Kidney epithelial cell (primary cell): ENCODE measurements around the gene LIME1. TPM values are rescaled to one million over a fixed set of nuclear protein-coding genes. Genes with fewer than 3 reads are reported as not detected.

Source experiments
- DNase-seq: peaks from one replicate; pipeline ENCODE4 v3.0.0-alpha.2; 2010; ENCODE audit warnings: low read depth
- H3K27me3 ChIP-seq: 2 replicates; pipeline ENCODE4 v1.6.0; 2011; ENCODE audit warnings: low read length; ENCODE audit not compliant: control insufficient read depth, insufficient read depth
- H3K36me3 ChIP-seq: 2 replicates; pipeline ENCODE4 v1.5.1; 2011; ENCODE audit warnings: low read length; ENCODE audit not compliant: control insufficient read depth, insufficient read depth
- H3K4me3 ChIP-seq: 2 replicates; pipeline ENCODE4 v1.5.1; 2011; ENCODE audit warnings: low read depth, mild to moderate bottlenecking, control low read depth, low read length
- total RNA-seq: library from RNA; depleted of rRNA; stranded (reverse); fragments of >200 nt; gene quantifications from 2 replicates; pipeline ENCODE4 v1.2.3, GENCODE V29; 2015
- TF ChIP-seq, protein P1 (sequence below): IDR thresholded peaks from 2 replicates; pipeline ENCODE4 v1.5.1; 2011; ENCODE audit warnings: mild to moderate bottlenecking, moderate library complexity, low read length, control low read depth, inconsistent platforms; ENCODE audit not compliant: insufficient read depth, poor library complexity, severe bottlenecking

The LIME1 gene
- total RNA-seq, 1 donor from 2014 or later = 9.4 TPM

DNA sequence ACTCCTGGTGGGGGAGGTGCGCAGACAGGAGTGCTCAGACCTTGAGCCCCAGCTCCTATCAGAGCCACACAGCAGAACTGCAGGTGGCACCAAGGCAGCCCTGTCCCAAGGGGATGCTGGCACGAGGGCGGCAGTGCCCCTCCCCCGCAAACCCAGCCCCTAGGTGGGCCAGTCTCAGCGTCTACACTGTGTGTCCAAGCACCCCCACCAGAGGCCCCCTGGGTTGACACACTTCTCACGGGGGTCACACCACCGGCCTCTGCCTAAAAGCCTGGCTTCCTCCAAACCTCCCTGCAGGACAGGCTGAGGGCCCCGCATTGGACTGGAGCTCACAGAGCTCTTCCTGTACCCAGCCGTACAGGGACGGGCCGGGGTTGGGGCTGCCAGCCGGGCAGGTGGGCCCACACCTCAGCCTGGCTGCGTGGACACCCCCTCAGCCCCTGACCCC, 11.2 kb downstream of the LIME1 start:
- H3K27me3 ChIP-seq = no peaks in the 10 kb centered on the region
- H3K4me3 ChIP-seq = no peak overlapping the region
- H3K36me3 ChIP-seq = peaks cover 2% of the 10 kb centered on the region
- TF ChIP-seq, protein P1, sequence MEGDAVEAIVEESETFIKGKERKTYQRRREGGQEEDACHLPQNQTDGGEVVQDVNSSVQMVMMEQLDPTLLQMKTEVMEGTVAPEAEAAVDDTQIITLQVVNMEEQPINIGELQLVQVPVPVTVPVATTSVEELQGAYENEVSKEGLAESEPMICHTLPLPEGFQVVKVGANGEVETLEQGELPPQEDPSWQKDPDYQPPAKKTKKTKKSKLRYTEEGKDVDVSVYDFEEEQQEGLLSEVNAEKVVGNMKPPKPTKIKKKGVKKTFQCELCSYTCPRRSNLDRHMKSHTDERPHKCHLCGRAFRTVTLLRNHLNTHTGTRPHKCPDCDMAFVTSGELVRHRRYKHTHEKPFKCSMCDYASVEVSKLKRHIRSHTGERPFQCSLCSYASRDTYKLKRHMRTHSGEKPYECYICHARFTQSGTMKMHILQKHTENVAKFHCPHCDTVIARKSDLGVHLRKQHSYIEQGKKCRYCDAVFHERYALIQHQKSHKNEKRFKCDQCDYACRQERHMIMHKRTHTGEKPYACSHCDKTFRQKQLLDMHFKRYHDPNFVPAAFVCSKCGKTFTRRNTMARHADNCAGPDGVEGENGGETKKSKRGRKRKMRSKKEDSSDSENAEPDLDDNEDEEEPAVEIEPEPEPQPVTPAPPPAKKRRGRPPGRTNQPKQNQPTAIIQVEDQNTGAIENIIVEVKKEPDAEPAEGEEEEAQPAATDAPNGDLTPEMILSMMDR = no peak
- DNase-seq = no peak

DNA sequence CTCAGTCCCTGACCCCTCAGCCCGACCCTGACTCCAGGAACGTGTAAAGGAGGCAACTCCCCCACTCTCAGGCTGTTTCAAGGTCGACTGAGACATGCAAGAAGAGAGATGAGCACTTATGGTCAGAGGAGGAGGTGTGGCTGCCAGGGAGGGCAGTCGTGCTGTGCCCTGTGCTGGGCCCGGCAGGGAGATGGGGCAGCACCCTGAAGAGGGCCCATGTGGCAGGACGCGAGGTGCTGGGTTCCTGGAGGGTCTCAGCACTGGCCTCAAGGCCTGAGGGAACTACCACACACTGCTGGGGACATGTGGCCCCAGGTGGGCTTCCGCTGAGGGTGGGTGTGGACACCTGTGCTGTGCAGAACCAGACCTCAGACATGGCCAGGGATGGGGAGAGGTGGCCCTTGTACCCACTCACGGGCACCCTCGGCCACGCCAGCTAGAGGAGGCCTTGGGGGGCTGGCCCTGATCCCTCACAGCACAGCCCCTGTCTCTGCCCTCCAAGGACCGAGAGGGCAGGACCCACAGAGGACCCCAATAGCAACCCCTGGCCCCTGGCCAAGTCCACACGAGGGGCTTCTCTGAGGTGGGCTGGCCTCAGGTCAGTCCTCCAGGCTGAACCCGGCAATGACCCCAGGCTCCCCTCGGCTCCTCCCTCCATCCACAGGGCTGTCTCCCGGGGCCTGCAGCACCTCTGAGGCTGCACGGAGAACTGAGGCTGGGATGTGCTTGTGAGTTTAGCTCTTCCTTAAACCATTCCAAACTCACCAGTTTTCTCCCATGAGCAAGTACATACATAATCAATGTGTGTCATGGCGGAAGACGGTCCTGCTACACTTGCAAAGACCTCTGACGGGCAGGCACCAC, 11.8 kb downstream of the LIME1 start:
- Histone ChIP-seq H3K27me3 (no peaks in the 10 kb centered on the region), H3K36me3 (peaks cover 2% of the 10 kb centered on the region), H3K4me3 (no peak overlapping the region)
- no peak for DNase-seq
- TF ChIP-seq, protein P1 = no peak

DNA sequence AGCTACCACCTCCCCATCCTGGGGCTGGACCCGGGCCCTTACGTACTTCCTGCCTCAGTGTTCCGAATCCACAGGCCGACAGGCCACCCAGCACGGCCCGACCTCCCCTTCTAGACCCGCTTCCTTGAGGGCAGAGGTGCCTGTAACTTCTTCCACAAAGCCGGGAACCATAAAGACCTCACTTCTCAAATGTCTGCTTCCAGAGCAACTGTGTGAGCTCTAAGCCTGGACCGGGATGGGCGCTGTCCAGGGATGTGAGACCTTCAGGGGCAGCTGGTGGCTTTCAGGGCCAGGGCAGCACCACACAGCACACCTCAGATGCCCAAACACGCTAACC, 12.4 kb downstream of the LIME1 start:
- Histone ChIP-seq H3K36me3 (no peaks in the 10 kb centered on the region), H3K4me3 (no peak overlapping the region), H3K27me3 (peaks cover under 1% of the 10 kb centered on the region)
- DNase-seq = no peak
- TF ChIP-seq, protein P1 = no peak

DNA sequence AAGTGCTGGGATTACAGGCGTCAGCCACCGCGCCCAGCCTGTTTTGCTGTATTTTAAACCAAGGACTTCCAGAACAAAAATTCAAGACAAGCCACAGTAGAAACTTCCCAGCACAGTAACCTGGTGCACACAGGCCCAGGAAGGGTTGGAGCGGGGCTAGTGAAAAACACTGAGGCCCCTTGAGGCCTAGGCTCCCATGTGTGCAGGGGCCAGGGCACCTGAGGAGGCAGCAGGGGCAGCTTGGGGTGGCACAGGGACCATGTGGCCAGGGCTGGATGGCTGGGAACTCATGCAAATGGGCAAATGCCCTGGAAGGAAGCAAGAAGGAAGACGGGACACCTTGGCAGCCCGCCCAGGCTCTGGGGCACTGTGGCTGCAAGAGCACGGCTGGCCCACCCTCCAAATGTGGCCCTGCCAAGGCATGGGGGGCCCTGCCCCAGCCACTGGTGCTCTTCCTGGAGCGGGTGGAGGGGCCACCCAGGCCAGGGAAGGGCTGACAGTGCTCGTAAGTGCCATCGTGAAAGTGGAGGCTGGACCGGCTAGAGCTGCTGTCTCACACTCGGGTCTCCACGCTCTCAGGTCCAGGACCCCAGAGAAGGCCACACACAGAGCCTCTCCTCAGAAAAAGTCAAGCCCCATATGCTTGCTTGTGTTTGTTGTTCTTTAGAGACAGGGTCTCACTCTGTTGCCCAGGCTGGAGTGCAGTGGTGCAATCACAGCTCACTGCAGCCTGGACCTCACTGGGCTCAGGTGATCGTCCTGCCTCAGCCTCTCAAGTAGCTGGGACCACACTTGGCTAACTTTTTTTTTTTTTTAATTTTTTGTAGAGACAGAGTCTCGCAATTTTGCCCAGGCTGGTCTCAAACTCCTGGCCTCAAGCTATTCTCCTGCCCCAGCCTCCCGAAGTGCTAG, 13.4 kb downstream of the LIME1 start:
- Histone ChIP-seq H3K27me3 (peaks cover 3% of the 10 kb centered on the region), H3K4me3 (no peak overlapping the region), H3K36me3 (no peaks in the 10 kb centered on the region)
- TF ChIP-seq, protein P1 = no peak
- no peak for DNase-seq

DNA sequence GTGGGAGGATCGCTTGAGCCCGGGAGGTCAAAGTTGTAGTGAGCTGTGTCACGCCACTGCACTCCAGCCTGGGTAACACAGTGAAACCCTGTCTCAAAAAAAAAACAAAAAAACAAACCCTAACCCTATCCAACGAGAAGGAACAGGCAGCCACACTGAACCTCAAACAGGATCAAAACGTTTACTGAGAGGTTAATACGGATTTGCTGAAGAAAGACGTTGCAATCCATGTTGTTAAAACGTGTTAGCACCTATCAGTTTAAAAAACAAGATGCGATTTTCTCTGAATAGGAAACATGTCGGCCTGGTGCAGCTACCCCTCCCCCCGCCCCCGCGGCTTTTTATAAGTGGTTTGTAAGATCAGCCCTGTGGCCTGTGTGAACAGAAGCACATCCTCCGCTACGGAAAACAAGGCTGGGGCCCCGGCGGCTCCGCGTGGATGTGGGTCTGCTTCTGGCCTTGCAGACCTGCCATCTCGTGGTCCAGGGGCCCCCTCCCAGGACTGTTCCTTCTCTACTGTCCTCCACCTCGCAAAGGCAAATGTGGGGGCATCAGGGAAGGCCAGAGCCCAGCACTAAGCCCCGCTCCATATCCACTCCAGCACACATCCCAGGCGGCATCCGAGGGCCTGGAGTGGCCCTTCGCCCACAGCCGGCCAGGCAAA, 14.5 kb downstream of the LIME1 start:
- Histone ChIP-seq H3K4me3 (no peak overlapping the region), H3K27me3 (peaks cover 3% of the 10 kb centered on the region), H3K36me3 (no peaks in the 10 kb centered on the region)
- TF ChIP-seq, protein P1 = no peak
- DNase-seq = no peak
